IMR-90 (cell line): ENCODE data around the gene PDGFRA. TPM values are rescaled to one million over a fixed set of nuclear protein-coding genes. Genes with fewer than 3 reads are reported as not detected.

Experiments
- ATAC-seq: fragments of 200-7000 bp; cut with Tn5 transposase; 2 replicates; pipeline ENCODE4 v1.9.1; 2020; ENCODE audit warnings: low read depth, mild to moderate bottlenecking, moderate library complexity
- BruUV-seq: library from RNA; stranded (reverse); fragments of 400-500 nt; replicated peaks from 2 replicates; lab custom pipeline; 2021; lab: Mats Ljungman, UMichigan
- CTCF ChIA-PET: fragments of 300-600 bp; formaldehyde crosslinking; extraction: SDS; loops from one replicate; lab custom pipeline; 2021; ENCODE audit warnings: antibody characterized with exemption; lab: Yijun Ruan, JAX
- POLR2A ChIA-PET: fragments of 300-600 bp; sonication (Branson Sonifier 250); formaldehyde crosslinking; loops from one replicate; lab custom pipeline; 2022; ENCODE audit warnings: antibody characterized with exemption; ENCODE audit not compliant: unreplicated experiment; lab: Charles Lee
- DNase-seq: peaks from one replicate; pipeline ENCODE4 v3.0.0; 2013
- H2AFZ ChIP-seq: replicated peaks from 2 replicates; pipeline ENCODE3; 2013; ENCODE audit warnings: low read length, mild to moderate bottlenecking; ENCODE audit not compliant: poor library complexity
- H2AK5ac ChIP-seq: 2 replicates; pipeline ENCODE4 v1.6.1; 2013; ENCODE audit warnings: low read depth, low read length, inconsistent platforms
- H2AK9ac ChIP-seq: replicated peaks from 2 replicates; pipeline ENCODE3; 2013; ENCODE audit warnings: mild to moderate bottlenecking, low read depth, low read length, moderate library complexity; ENCODE audit not compliant: poor library complexity
- H2BK120ac ChIP-seq: 2 replicates; pipeline ENCODE4 v1.6.1; 2013; ENCODE audit warnings: low read depth, low read length, inconsistent platforms
- H2BK15ac ChIP-seq: 3 replicates; pipeline ENCODE4 v1.6.1; 2013; ENCODE audit warnings: low read depth, low read length, inconsistent platforms
- H2BK20ac ChIP-seq: 2 replicates; pipeline ENCODE4 v1.6.1; 2013; ENCODE audit warnings: low read depth, mild to moderate bottlenecking, inconsistent platforms, low read length, moderate library complexity
- H2BK5ac ChIP-seq: 2 replicates; pipeline ENCODE4 v1.6.1; 2013; ENCODE audit warnings: mild to moderate bottlenecking, low read depth, low read length, inconsistent platforms; ENCODE audit not compliant: poor library complexity, severe bottlenecking
- H3K14ac ChIP-seq: replicated peaks from 2 replicates; pipeline ENCODE4 v1.6.1; 2013; ENCODE audit warnings: low read depth, low read length, inconsistent platforms
- H3K18ac ChIP-seq: 2 replicates; pipeline ENCODE4 v1.6.1; 2013; ENCODE audit warnings: low read depth, low read length, control low read depth
- H3K23ac ChIP-seq: 2 replicates; pipeline ENCODE4 v1.6.1; 2013; ENCODE audit warnings: low read depth, low read length, inconsistent platforms
- H3K27ac ChIP-seq: 2 replicates; pipeline ENCODE4 v1.5.1; 2013; ENCODE audit warnings: mild to moderate bottlenecking, control low read depth, low read length; ENCODE audit not compliant: insufficient read depth
- H3K27me3 ChIP-seq: 2 replicates; pipeline ENCODE4 v1.6.1; 2013; ENCODE audit warnings: low read length; ENCODE audit not compliant: control insufficient read depth, insufficient read depth
- H3K36me3 ChIP-seq: 2 replicates; pipeline ENCODE4 v1.6.1; 2013; ENCODE audit warnings: low read length, mixed read lengths; ENCODE audit not compliant: control insufficient read depth, insufficient read depth
- H3K4ac ChIP-seq: 2 replicates; pipeline ENCODE4 v1.6.1; 2013; ENCODE audit warnings: low read depth, low read length, inconsistent platforms
- H3K4me1 ChIP-seq: 2 replicates; pipeline ENCODE4 v1.6.1; 2013; ENCODE audit warnings: low read length, mixed read lengths; ENCODE audit not compliant: control insufficient read depth, insufficient read depth
- H3K4me2 ChIP-seq: 2 replicates; pipeline ENCODE4 v1.6.1; 2013; ENCODE audit warnings: low read depth, mild to moderate bottlenecking, control low read depth, low read length, moderate library complexity
- H3K4me3 ChIP-seq: 2 replicates; pipeline ENCODE4 v1.5.1; 2013; ENCODE audit warnings: low read depth, mild to moderate bottlenecking, control low read depth, low read length, moderate library complexity; ENCODE audit not compliant: insufficient read depth
- H3K56ac ChIP-seq: 2 replicates; pipeline ENCODE4 v1.6.1; 2013; ENCODE audit warnings: low read length, inconsistent platforms; ENCODE audit not compliant: insufficient read depth; ENCODE audit errors: extremely low read depth
- H3K79me1 ChIP-seq, 2 experiments: 2 replicates each; pipeline ENCODE4 v1.6.1; 2013; ENCODE audit warnings: low read length in 2 of 2, inconsistent platforms in 1 of 2, low read depth in 1 of 2
- H3K9ac ChIP-seq: 2 replicates; pipeline ENCODE4 v1.6.1; 2013; ENCODE audit warnings: low read depth, low read length, control low read depth
- H3K9me1 ChIP-seq: 2 replicates; pipeline ENCODE4 v1.6.1; 2013; ENCODE audit warnings: low read length, inconsistent platforms; ENCODE audit not compliant: insufficient read depth
- H3K9me3 ChIP-seq: 2 replicates; pipeline ENCODE4 v1.6.1; 2013; ENCODE audit warnings: low read length; ENCODE audit not compliant: control insufficient read depth, insufficient read depth
- H4K20me1 ChIP-seq: 2 replicates; pipeline ENCODE4 v1.6.1; 2013; ENCODE audit warnings: low read length, inconsistent platforms; ENCODE audit not compliant: insufficient read depth
- H4K5ac ChIP-seq: 2 replicates; pipeline ENCODE4 v1.6.1; 2013; ENCODE audit warnings: mild to moderate bottlenecking, low read depth, low read length, control low read depth
- H4K8ac ChIP-seq, 2 experiments: 2 replicates each; pipeline ENCODE4 v1.6.1; 2013; ENCODE audit warnings: low read depth in 2 of 2, low read length in 2 of 2, control low read depth in 1 of 2, inconsistent platforms in 1 of 2
- H4K91ac ChIP-seq: 2 replicates; pipeline ENCODE4 v1.6.1; 2013; ENCODE audit warnings: low read depth, low read length, inconsistent platforms; ENCODE audit not compliant: insufficient read depth
- BHLHE40 ChIP-seq: fragments of 150-350 bp; IDR thresholded peaks from 2 replicates; pipeline ENCODE4 v1.6.1; 2016; ENCODE audit warnings: mild to moderate bottlenecking, low read depth, low read length
- CEBPB ChIP-seq: IDR thresholded peaks from 2 replicates; pipeline ENCODE4 v1.6.1; 2012; ENCODE audit warnings: low read depth, low read length, improper control_type of control experiment
- CHD1 ChIP-seq: IDR thresholded peaks from 2 replicates; pipeline ENCODE4 v1.6.1; 2012; ENCODE audit warnings: low read depth, low read length, improper control_type of control experiment
- FOS ChIP-seq: fragments of 150-350 bp; IDR thresholded peaks from 2 replicates; pipeline ENCODE4 v1.6.1; 2016; ENCODE audit warnings: low read depth, low read length
- MAFK ChIP-seq: IDR thresholded peaks from 2 replicates; pipeline ENCODE4 v1.6.1; 2012; ENCODE audit warnings: low read depth, low read length, improper control_type of control experiment
- MAZ ChIP-seq: IDR thresholded peaks from 2 replicates; pipeline ENCODE4 v1.6.1; 2012; ENCODE audit warnings: low read depth, mild to moderate bottlenecking, low read length, improper control_type of control experiment, moderate library complexity, borderline replicate concordance
- MXI1 ChIP-seq: IDR thresholded peaks from 2 replicates; pipeline ENCODE4 v1.6.1; 2012; ENCODE audit warnings: low read depth, mild to moderate bottlenecking, low read length, moderate library complexity, borderline replicate concordance
- NFE2L2 ChIP-seq: fragments of 150-350 bp; IDR thresholded peaks from 2 replicates; pipeline ENCODE4 v1.6.1; 2016; ENCODE audit warnings: low read depth, mild to moderate bottlenecking, low read length
- POLR2A ChIP-seq: IDR thresholded peaks from 2 replicates; pipeline ENCODE4 v1.6.1; 2012; ENCODE audit warnings: mild to moderate bottlenecking, low read depth, low read length
- RAD21 ChIP-seq: IDR thresholded peaks from 2 replicates; pipeline ENCODE4 v1.6.1; 2012; ENCODE audit warnings: low read length, improper control_type of control experiment
- RCOR1 ChIP-seq: IDR thresholded peaks from 2 replicates; pipeline ENCODE4 v1.6.1; 2012; ENCODE audit warnings: mild to moderate bottlenecking, low read length, improper control_type of control experiment; ENCODE audit not compliant: insufficient replicate concordance
- RFX5 ChIP-seq: IDR thresholded peaks from 2 replicates; pipeline ENCODE4 v1.8.0; 2012; ENCODE audit warnings: low read depth, mild to moderate bottlenecking, low read length, moderate library complexity
- SMC3 ChIP-seq: fragments of 150-350 bp; IDR thresholded peaks from 2 replicates; pipeline ENCODE4 v1.6.1; 2016; ENCODE audit warnings: low read depth, mild to moderate bottlenecking, antibody characterized with exemption, low read length, moderate library complexity
- WGBS, 2 experiments: methylation state at CpG; one replicate each; pipeline versions ENCODE4 v1.1.5 to v1.1.7; 2013; ENCODE audit warnings: missing lambda C conversion rate in 2 of 2; ENCODE audit not compliant: insufficient read length in 1 of 2; ENCODE audit errors: extremely low coverage in 2 of 2; 5-methylcytosine and 5-hydroxymethylcytosine counted together
- dilution Hi-C: fragments of 300-500 bp; cut with HindIII; formaldehyde crosslinking; loops from one replicate; pipeline ENCODE4 v1.14.3; 2018; ENCODE audit warnings: low sequenced_read_pairs; ENCODE audit not compliant: unreplicated experiment
- in situ Hi-C: fragments of 300-500 bp; cut with MboI; formaldehyde crosslinking; loops from 3 replicates; pipeline ENCODE4 v1.14.3; 2019; ENCODE audit warnings: low sequenced_read_pairs, inconsistent platforms, mixed read lengths
- intact Hi-C: fragments of 100-400 bp; cut with micrococcal nuclease; formaldehyde crosslinking; loops from 2 replicates; pipeline ENCODE4 v1.10.0; 2022
- polyA plus RNA-seq, 3 experiments: library from polyadenylated mRNA; depleted of rRNA; stranded (reverse); fragments of >200 nt; gene quantifications; 2 replicates each; pipeline ENCODE4 v1.2.3, GENCODE V29; 2012; ENCODE audit warnings: low replicate concordance in 1 of 3
- total RNA-seq: library from RNA; depleted of rRNA; stranded (reverse); fragments of >200 nt; gene quantifications from 2 replicates; pipeline ENCODE4 v1.2.3, GENCODE V29; 2012
- TF ChIP-seq, protein P1 (sequence below): conservative IDR thresholded peaks from 2 replicates; pipeline ENCODE4 v1.5.1; 2012; ENCODE audit warnings: mild to moderate bottlenecking, low read depth, low read length, improper control_type of control experiment
- TF ChIP-seq, protein P2 (sequence below): fragments of 150-350 bp; IDR thresholded peaks from 2 replicates; pipeline ENCODE4 v1.6.1; 2017; ENCODE audit warnings: mild to moderate bottlenecking, antibody characterized with exemption, low read length, low read depth
- TF ChIP-seq, protein P3 (sequence below): fragments of 150-350 bp; IDR thresholded peaks from 2 replicates; pipeline ENCODE4 v1.6.1; 2016; ENCODE audit warnings: low read depth, mild to moderate bottlenecking, low read length, moderate library complexity, borderline replicate concordance

Gene PDGFRA
- total and polyA plus RNA-seq, 2 of the 4 experiments (the other 2 are of a cell fraction), result 60.8 to 168 TPM

- dilution Hi-C loops (no loop called here), intact Hi-C loops (no loop called here), in situ Hi-C loops (loop anchor here (10.0 kb wide), 1 partner anchor 145 kb away; the partner anchor contains the start of gene CHIC2)
- Histone ChIP-seq H3K4me1 (no peaks in the 10 kb centered on the region), H3K9me3 (no peaks in the 10 kb centered on the region), H3K27me3 (no peaks in the 10 kb centered on the region), H3K27ac (no peak overlapping the region), H3K23ac (no peak overlapping the region), H2BK20ac (no peak overlapping the region), H2AK5ac (no peak overlapping the region), H3K9me1 (no peaks in the 10 kb centered on the region), H3K56ac (no peak overlapping the region), H2BK15ac (no peak overlapping the region), H3K36me3 (no peaks in the 10 kb centered on the region), H3K4me2 (no peak overlapping the region), H3K4me3 (no peak overlapping the region), H4K20me1 (no peaks in the 10 kb centered on the region), H4K8ac (no peak overlapping the region), H2BK5ac (no peak overlapping the region), H3K4ac (no peak overlapping the region), H4K5ac (no peak overlapping the region), H2BK120ac (no peak overlapping the region), H3K14ac (no peak overlapping the region), H2AFZ (no peak overlapping the region), H2AK9ac (no peak overlapping the region), H4K91ac (no peak overlapping the region), H3K9ac (no peak overlapping the region), H3K18ac (no peak overlapping the region), H3K79me1 (no peaks in the 10 kb centered on the region)
- ChIA-PET CTCF (no interaction called here), POLR2A (no interaction called here)
- BruUV-seq, result no TSS peak
- DNase-seq (no peak), ATAC-seq (no peak)
- 100% methylated on average over 1 of the region's 2 CpGs; no CpG with 5 or more reads in 1 of the 2 experiments for WGBS, 2 experiments
- TF ChIP-seq RFX5, result no peak
- TF ChIP-seq MXI1, result no peak
- TF ChIP-seq, protein P1, sequence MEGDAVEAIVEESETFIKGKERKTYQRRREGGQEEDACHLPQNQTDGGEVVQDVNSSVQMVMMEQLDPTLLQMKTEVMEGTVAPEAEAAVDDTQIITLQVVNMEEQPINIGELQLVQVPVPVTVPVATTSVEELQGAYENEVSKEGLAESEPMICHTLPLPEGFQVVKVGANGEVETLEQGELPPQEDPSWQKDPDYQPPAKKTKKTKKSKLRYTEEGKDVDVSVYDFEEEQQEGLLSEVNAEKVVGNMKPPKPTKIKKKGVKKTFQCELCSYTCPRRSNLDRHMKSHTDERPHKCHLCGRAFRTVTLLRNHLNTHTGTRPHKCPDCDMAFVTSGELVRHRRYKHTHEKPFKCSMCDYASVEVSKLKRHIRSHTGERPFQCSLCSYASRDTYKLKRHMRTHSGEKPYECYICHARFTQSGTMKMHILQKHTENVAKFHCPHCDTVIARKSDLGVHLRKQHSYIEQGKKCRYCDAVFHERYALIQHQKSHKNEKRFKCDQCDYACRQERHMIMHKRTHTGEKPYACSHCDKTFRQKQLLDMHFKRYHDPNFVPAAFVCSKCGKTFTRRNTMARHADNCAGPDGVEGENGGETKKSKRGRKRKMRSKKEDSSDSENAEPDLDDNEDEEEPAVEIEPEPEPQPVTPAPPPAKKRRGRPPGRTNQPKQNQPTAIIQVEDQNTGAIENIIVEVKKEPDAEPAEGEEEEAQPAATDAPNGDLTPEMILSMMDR, result no peak
- TF ChIP-seq POLR2A, result no peak
- no peak for TF ChIP-seq CHD1
- no peak for TF ChIP-seq RCOR1
- no peak for TF ChIP-seq MAFK
- TF ChIP-seq, protein P2, sequence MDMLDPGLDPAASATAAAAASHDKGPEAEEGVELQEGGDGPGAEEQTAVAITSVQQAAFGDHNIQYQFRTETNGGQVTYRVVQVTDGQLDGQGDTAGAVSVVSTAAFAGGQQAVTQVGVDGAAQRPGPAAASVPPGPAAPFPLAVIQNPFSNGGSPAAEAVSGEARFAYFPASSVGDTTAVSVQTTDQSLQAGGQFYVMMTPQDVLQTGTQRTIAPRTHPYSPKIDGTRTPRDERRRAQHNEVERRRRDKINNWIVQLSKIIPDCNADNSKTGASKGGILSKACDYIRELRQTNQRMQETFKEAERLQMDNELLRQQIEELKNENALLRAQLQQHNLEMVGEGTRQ, result no peak
- TF ChIP-seq MAZ, result no peak
- TF ChIP-seq CEBPB, result no peak
- no peak for TF ChIP-seq RAD21
- TF ChIP-seq FOS, result no peak
- no peak for TF ChIP-seq NFE2L2
- TF ChIP-seq BHLHE40, result no peak
- TF ChIP-seq SMC3, result no peak
- TF ChIP-seq, protein P3, sequence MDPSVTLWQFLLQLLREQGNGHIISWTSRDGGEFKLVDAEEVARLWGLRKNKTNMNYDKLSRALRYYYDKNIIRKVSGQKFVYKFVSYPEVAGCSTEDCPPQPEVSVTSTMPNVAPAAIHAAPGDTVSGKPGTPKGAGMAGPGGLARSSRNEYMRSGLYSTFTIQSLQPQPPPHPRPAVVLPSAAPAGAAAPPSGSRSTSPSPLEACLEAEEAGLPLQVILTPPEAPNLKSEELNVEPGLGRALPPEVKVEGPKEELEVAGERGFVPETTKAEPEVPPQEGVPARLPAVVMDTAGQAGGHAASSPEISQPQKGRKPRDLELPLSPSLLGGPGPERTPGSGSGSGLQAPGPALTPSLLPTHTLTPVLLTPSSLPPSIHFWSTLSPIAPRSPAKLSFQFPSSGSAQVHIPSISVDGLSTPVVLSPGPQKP, result no peak
These were observed 19.5 kb upstream of the PDGFRA start for GRCh38 chr4:54209617-54210016.
